ENCODE results near the gene SSR3. TPM values are rescaled to one million over a fixed set of nuclear protein-coding genes. Genes with fewer than 3 reads are reported as not detected.

The SSR3 gene
- total and polyA plus RNA-seq, 2 of the 8 experiments (the other 6 are each of a cell fraction or from before 2014, with no cell fraction given) = 92.7 to 208 TPM

DNA sequence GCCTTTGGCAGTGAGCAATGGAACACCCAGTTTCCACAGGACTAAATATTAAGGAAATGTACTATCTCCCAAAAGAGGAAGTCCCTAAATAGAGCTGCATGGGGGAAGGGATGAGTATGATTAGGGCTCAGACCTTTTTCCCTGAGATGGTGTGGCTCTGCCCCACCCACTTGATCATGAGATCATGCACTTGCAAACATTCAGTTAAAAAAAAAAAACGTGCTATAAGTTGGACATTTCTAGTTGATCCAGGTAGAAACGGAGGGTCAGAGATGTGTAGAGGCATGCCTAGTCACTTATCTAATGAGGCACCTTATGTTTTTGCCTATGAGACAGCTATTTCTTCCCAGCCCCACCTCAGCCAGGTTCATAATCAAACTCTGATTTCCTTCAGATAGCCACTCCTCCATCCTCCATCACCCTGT lies 24.5 kb upstream of the SSR3 start (continued):
- TF ChIP-seq, protein P1, sequence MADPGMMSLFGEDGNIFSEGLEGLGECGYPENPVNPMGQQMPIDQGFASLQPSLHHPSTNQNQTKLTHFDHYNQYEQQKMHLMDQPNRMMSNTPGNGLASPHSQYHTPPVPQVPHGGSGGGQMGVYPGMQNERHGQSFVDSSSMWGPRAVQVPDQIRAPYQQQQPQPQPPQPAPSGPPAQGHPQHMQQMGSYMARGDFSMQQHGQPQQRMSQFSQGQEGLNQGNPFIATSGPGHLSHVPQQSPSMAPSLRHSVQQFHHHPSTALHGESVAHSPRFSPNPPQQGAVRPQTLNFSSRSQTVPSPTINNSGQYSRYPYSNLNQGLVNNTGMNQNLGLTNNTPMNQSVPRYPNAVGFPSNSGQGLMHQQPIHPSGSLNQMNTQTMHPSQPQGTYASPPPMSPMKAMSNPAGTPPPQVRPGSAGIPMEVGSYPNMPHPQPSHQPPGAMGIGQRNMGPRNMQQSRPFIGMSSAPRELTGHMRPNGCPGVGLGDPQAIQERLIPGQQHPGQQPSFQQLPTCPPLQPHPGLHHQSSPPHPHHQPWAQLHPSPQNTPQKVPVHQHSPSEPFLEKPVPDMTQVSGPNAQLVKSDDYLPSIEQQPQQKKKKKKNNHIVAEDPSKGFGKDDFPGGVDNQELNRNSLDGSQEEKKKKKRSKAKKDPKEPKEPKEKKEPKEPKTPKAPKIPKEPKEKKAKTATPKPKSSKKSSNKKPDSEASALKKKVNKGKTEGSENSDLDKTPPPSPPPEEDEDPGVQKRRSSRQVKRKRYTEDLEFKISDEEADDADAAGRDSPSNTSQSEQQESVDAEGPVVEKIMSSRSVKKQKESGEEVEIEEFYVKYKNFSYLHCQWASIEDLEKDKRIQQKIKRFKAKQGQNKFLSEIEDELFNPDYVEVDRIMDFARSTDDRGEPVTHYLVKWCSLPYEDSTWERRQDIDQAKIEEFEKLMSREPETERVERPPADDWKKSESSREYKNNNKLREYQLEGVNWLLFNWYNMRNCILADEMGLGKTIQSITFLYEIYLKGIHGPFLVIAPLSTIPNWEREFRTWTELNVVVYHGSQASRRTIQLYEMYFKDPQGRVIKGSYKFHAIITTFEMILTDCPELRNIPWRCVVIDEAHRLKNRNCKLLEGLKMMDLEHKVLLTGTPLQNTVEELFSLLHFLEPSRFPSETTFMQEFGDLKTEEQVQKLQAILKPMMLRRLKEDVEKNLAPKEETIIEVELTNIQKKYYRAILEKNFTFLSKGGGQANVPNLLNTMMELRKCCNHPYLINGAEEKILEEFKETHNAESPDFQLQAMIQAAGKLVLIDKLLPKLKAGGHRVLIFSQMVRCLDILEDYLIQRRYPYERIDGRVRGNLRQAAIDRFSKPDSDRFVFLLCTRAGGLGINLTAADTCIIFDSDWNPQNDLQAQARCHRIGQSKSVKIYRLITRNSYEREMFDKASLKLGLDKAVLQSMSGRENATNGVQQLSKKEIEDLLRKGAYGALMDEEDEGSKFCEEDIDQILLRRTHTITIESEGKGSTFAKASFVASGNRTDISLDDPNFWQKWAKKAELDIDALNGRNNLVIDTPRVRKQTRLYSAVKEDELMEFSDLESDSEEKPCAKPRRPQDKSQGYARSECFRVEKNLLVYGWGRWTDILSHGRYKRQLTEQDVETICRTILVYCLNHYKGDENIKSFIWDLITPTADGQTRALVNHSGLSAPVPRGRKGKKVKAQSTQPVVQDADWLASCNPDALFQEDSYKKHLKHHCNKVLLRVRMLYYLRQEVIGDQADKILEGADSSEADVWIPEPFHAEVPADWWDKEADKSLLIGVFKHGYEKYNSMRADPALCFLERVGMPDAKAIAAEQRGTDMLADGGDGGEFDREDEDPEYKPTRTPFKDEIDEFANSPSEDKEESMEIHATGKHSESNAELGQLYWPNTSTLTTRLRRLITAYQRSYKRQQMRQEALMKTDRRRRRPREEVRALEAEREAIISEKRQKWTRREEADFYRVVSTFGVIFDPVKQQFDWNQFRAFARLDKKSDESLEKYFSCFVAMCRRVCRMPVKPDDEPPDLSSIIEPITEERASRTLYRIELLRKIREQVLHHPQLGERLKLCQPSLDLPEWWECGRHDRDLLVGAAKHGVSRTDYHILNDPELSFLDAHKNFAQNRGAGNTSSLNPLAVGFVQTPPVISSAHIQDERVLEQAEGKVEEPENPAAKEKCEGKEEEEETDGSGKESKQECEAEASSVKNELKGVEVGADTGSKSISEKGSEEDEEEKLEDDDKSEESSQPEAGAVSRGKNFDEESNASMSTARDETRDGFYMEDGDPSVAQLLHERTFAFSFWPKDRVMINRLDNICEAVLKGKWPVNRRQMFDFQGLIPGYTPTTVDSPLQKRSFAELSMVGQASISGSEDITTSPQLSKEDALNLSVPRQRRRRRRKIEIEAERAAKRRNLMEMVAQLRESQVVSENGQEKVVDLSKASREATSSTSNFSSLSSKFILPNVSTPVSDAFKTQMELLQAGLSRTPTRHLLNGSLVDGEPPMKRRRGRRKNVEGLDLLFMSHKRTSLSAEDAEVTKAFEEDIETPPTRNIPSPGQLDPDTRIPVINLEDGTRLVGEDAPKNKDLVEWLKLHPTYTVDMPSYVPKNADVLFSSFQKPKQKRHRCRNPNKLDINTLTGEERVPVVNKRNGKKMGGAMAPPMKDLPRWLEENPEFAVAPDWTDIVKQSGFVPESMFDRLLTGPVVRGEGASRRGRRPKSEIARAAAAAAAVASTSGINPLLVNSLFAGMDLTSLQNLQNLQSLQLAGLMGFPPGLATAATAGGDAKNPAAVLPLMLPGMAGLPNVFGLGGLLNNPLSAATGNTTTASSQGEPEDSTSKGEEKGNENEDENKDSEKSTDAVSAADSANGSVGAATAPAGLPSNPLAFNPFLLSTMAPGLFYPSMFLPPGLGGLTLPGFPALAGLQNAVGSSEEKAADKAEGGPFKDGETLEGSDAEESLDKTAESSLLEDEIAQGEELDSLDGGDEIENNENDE (IDR thresholded peaks at IDR 0.05; ENCODE audit: insufficient replicate concordance, low read length) = no peak
- no peak for TF ChIP-seq SIN3A (conservative IDR thresholded peaks at IDR 0.05 in 1 of 2, IDR thresholded peaks at IDR 0.05 in 1 of 2; ENCODE audit: low read depth in 1 of 2, low read length in 2 of 2)
- TF ChIP-seq, protein P2, sequence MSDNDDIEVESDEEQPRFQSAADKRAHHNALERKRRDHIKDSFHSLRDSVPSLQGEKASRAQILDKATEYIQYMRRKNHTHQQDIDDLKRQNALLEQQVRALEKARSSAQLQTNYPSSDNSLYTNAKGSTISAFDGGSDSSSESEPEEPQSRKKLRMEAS (IDR thresholded peaks at IDR 0.05) = no peak
- TF ChIP-seq TAF7 (optimal IDR thresholded peaks at IDR 0.05; ENCODE audit: borderline replicate concordance, low read depth, low read length) = no peak
- no peak for TF ChIP-seq TBP (IDR thresholded peaks at IDR 0.05; ENCODE audit: low read depth, low read length)
- no peak for TF ChIP-seq SP4 (IDR thresholded peaks at IDR 0.05; ENCODE audit: low read length)
- no peak for TF ChIP-seq TCF12 (IDR thresholded peaks at IDR 0.05; ENCODE audit: low read depth, low read length)
- TF ChIP-seq CBX8 (IDR thresholded peaks at IDR 0.05; ENCODE audit: borderline replicate concordance, low read depth, low read length) = no peak
- no peak for TF ChIP-seq JUN (IDR thresholded peaks at IDR 0.05; ENCODE audit: low read depth, low read length)
- TF ChIP-seq RAD21 (IDR thresholded peaks at IDR 0.05 in 1 of 2, conservative IDR thresholded peaks at IDR 0.05 in 1 of 2; ENCODE audit: low read depth in 2 of 2, low read length in 2 of 2) = no peak
